Immature natural killer cell (primary cell): ENCODE data around the gene METTL15. TPM values are rescaled to one million over a fixed set of nuclear protein-coding genes. Genes with fewer than 3 reads are reported as not detected.
A peak's percentile ranks its signal among the peaks of the same experiment; 100 is the strongest.
"Not testable (repeated sequence)": the region's sequence is repeated elsewhere in the genome, so short reads cannot be mapped to it uniquely, and the experiment has no call there.

ENCODE experiments used
- DNase-seq, 3 donors: peaks; one replicate each; pipeline ENCODE4 v3.0.0; 2022; ENCODE audit warnings: mixed read lengths in 1 of 3
- H3K27ac Mint-ChIP-seq, 6 donors: one replicate each; pipeline ENCODE4 v1.8.0; 2020; ENCODE audit warnings: mixed read lengths in 6 of 6, mild to moderate bottlenecking in 5 of 6, inconsistent platforms in 4 of 6, moderate library complexity in 3 of 6
- H3K27me3 Mint-ChIP-seq, 3 donors: one replicate each; pipeline ENCODE4 v1.8.0; 2020 to 2021; ENCODE audit warnings: low read depth in 3 of 3, mild to moderate bottlenecking in 3 of 3, mixed read lengths in 3 of 3, moderate library complexity in 3 of 3, inconsistent platforms in 1 of 3
- H3K36me3 Mint-ChIP-seq, 3 donors: one replicate each; pipeline ENCODE4 v1.8.0; 2020; ENCODE audit warnings: mixed read lengths in 3 of 3, inconsistent platforms in 2 of 3, mild to moderate bottlenecking in 2 of 3
- H3K4me1 Mint-ChIP-seq, 2 donors: one replicate each; pipeline ENCODE4 v1.8.0; 2020; ENCODE audit warnings: inconsistent platforms in 2 of 2, mild to moderate bottlenecking in 2 of 2, mixed read lengths in 2 of 2, moderate library complexity in 1 of 2
- H3K4me3 Mint-ChIP-seq, 5 donors: one replicate each; pipeline ENCODE4 v1.8.0; 2020; ENCODE audit warnings: mild to moderate bottlenecking in 5 of 5, mixed read lengths in 5 of 5, inconsistent platforms in 3 of 5, moderate library complexity in 3 of 5
- H3K9me3 Mint-ChIP-seq, 6 donors: one replicate each; pipeline ENCODE4 v1.8.0; 2020; ENCODE audit warnings: mild to moderate bottlenecking in 6 of 6, mixed read lengths in 6 of 6, inconsistent platforms in 4 of 6, moderate library complexity in 3 of 6
- polyA plus RNA-seq, 3 donors: library from polyadenylated mRNA; unstranded; fragments of 300-500 nt; fragmentation: Illumina TruSeq; gene quantifications; one replicate each; pipeline ENCODE4 v1.2.3, GENCODE V29; 2021

METTL15 gene
- polyA plus RNA-seq, 3 donors from 2014 or later = 5.2 to 7.4 (median 7.2) TPM

GRCh38 chr11:28102300-28102699, 5.9 kb upstream of the METTL15 start:
- DNase-seq, H3K36me3 Mint-ChIP-seq, H3K27me3 Mint-ChIP-seq, H3K27ac Mint-ChIP-seq, H3K9me3 Mint-ChIP-seq, H3K4me1 Mint-ChIP-seq, H3K4me3 Mint-ChIP-seq: not testable (repeated sequence)

DNA sequence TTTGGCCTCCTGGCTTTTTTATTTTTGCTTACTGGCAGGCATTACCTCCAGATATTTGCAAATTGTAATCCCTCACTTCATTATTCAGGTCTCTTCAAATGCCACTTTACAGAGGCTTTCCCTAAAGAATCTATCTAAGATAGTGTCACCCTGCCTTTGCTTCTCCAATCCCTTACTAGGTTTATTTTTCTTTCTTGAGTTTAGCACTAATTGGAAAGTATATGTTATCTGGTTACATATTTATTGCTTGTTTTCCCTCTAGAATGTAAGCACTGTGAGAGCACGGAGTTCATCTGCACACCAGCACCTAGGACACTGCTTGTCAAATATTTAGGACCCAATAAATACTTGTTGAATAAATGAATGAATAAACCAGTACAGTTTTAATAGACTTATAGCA, 3.8 kb upstream of the METTL15 start:
- Mint-ChIP-seq H3K27me3 (peaks cover 8 to 14% (median 12%) of the 10 kb centered on the region in 3 donors), H3K9me3 (no peaks in the 10 kb centered on the region), H3K36me3 (no peaks in the 10 kb centered on the region), H3K4me1 (peaks cover 25 to 30% of the 10 kb centered on the region in 2 donors), H3K27ac (no peak overlapping the region), H3K4me3 (no peak overlapping the region)
- DNase-seq = no peak

- H3K4me1 Mint-ChIP-seq = peaks cover 31 to 36% of the 10 kb centered on the region in 2 donors
- DNase-seq = no peak
These were observed 3.2 kb upstream of the METTL15 start for GRCh38 chr11:28104984-28105383.

DNA sequence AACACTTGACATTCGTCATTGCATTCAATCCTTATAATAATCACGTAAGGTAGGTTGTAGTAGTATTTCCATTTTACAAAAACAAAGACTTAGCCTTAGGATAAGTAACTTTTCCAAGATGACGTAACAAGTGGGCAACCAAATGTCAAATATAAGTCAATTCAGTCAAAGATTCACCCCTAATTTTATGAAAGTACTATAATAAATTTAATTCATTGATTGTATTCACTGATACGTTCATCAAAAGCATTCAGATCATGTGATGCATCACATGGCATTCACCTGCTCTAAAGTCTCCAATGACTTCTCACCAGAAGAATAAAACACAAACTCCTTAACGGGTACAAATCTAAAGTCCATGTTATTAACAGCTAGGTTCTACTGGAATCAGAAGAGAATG, 2.3 kb upstream of the METTL15 start:
- no peak for DNase-seq
- peaks cover 8 to 15% (median 11%) of the 10 kb centered on the region in 3 donors for H3K27me3 Mint-ChIP-seq
- peak overlapping the region in 4 of 5 donors; percentile 6 to 64 (median 48) for H3K4me3 Mint-ChIP-seq
- H3K27ac Mint-ChIP-seq = peak overlapping the region in 5 of 6 donors; percentile 39 to 91 (median 61)
- H3K9me3 Mint-ChIP-seq = no peaks in the 10 kb centered on the region
- H3K36me3 Mint-ChIP-seq = no peaks in the 10 kb centered on the region
- peaks cover 39 to 45% of the 10 kb centered on the region in 2 donors for H3K4me1 Mint-ChIP-seq

More at GRCh38 chr11:28104984-28105383, 3.2 kb upstream of the METTL15 start:
- H3K4me3 Mint-ChIP-seq = no peak overlapping the region
- H3K9me3 Mint-ChIP-seq = no peaks in the 10 kb centered on the region
- no peaks in the 10 kb centered on the region for H3K36me3 Mint-ChIP-seq
- H3K27ac Mint-ChIP-seq = no peak overlapping the region
- peaks cover 8 to 15% (median 11%) of the 10 kb centered on the region in 3 donors for H3K27me3 Mint-ChIP-seq

GRCh38 chr11:28106353-28107043, 1.7 kb upstream of the METTL15 start:
- peak overlapping the region; percentile 39 to 98 (median 74) for H3K27ac Mint-ChIP-seq
- DNase-seq = no peak
- peaks cover 8 to 15% (median 11%) of the 10 kb centered on the region in 3 donors for H3K27me3 Mint-ChIP-seq
- no peaks in the 10 kb centered on the region for H3K9me3 Mint-ChIP-seq
- H3K36me3 Mint-ChIP-seq = no peaks in the 10 kb centered on the region
- H3K4me3 Mint-ChIP-seq = peak overlapping the region; percentile 6 to 64 (median 44)
- H3K4me1 Mint-ChIP-seq = peaks cover 45 to 51% of the 10 kb centered on the region in 2 donors

- H3K9me3 Mint-ChIP-seq = no peaks in the 10 kb centered on the region
- H3K4me3 Mint-ChIP-seq = peak overlapping the region; percentile 88 to 98 (median 98)
- H3K27me3 Mint-ChIP-seq = peaks cover 8 to 15% (median 11%) of the 10 kb centered on the region in 3 donors
- H3K36me3 Mint-ChIP-seq = no peaks in the 10 kb centered on the region
- DNase-seq = peak in 1 of 3 donors; percentile 3
- H3K4me1 Mint-ChIP-seq = peaks cover 49 to 59% of the 10 kb centered on the region in 2 donors
- peak overlapping the region; percentile 92 to 100 (median 99) for H3K27ac Mint-ChIP-seq
These were observed 918 bp upstream of the METTL15 start for GRCh38 chr11:28107191-28107749.

DNA sequence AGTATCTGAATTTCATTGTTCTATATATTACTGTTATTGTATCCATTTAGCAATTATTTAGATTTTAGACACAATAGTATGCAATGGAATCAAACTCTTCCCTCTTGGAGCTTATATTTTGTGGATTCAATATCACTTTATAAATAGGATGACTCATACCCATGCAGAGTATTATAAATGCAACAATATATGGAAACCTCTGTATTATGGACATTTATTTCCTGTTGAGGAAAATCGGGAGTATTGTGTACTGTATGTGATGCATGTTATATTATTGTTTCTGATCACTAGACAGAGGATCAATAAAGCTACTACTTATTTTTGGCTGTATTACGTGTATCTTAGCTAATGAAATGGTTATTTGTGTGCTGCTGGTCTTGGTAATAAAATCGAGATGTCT, 770 bp downstream of the METTL15 start:
- H3K9me3 Mint-ChIP-seq = no peaks in the 10 kb centered on the region
- DNase-seq = peak in 1 of 3 donors; percentile 2
- peaks cover 8 to 15% (median 11%) of the 10 kb centered on the region in 3 donors for H3K27me3 Mint-ChIP-seq
- H3K4me1 Mint-ChIP-seq = peaks cover 49 to 64% of the 10 kb centered on the region in 2 donors
- H3K36me3 Mint-ChIP-seq = no peaks in the 10 kb centered on the region
- peak overlapping the region; percentile 92 to 100 (median 99) for H3K27ac Mint-ChIP-seq
- H3K4me3 Mint-ChIP-seq = peak overlapping the region; percentile 94 to 98 (median 98)

GRCh38 chr11:28110108-28110820, 2.1 kb downstream of the METTL15 start:
- H3K9me3 Mint-ChIP-seq = no peaks in the 10 kb centered on the region
- peak overlapping the region; percentile 94 to 98 (median 96) for H3K4me3 Mint-ChIP-seq
- peaks cover 49 to 64% of the 10 kb centered on the region in 2 donors for H3K4me1 Mint-ChIP-seq
- peak; percentile 51 to 65 (median 57) for DNase-seq
- H3K27ac Mint-ChIP-seq = peak overlapping the region; percentile 92 to 100 (median 99)
- peaks cover 0 to 6% (median 0%) of the 10 kb centered on the region in 3 donors for H3K36me3 Mint-ChIP-seq
- H3K27me3 Mint-ChIP-seq = peaks cover 8 to 16% (median 11%) of the 10 kb centered on the region in 3 donors

- Mint-ChIP-seq H3K4me3 (peak overlapping the region; percentile 94 to 98 (median 96)), H3K27me3 (peaks cover 8 to 17% (median 11%) of the 10 kb centered on the region in 3 donors), H3K4me1 (peaks cover 49 to 64% of the 10 kb centered on the region in 2 donors), H3K27ac (peak overlapping the region; percentile 92 to 100 (median 99)), H3K9me3 (no peaks in the 10 kb centered on the region), H3K36me3 (peaks cover 0 to 6% (median 0%) of the 10 kb centered on the region in 3 donors)
- DNase-seq = no peak
These were observed 2.6 kb downstream of the METTL15 start for GRCh38 chr11:28110821-28111200.

DNA sequence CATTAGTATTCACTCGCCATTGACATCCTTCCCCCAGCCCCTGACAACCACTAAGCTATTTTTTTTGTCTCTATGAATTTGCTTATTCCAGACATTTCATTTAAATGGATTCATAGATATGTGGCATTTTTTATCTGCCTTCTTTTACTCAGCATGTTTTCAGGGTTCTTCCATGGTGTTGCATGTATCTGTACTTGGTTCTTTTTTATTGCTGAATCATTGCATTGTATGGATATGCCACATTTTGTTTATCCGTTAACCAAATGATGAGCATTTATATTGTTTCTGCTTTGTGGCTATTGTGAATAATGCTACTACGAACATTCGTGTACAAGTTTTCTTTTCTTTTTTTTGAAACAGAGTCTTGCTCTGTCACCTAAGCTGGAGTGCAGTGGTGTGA, 5.9 kb downstream of the METTL15 start:
- Mint-ChIP-seq H3K4me1 (peaks cover 29 to 37% of the 10 kb centered on the region in 2 donors), H3K27ac (peak overlapping the region in 2 of 6 donors; percentile 24 to 25), H3K36me3 (peaks cover 0 to 6% (median 0%) of the 10 kb centered on the region in 3 donors), H3K9me3 (no peaks in the 10 kb centered on the region), H3K4me3 (no peak overlapping the region), H3K27me3 (peaks cover 0 to 3% (median 0%) of the 10 kb centered on the region in 3 donors)
- no peak for DNase-seq

GRCh38 chr11:28114731-28115130, 6.5 kb downstream of the METTL15 start:
- Mint-ChIP-seq H3K4me1 (peaks cover 23 to 30% of the 10 kb centered on the region in 2 donors), H3K9me3 (no peaks in the 10 kb centered on the region), H3K4me3 (no peak overlapping the region), H3K27me3 (peaks cover 0 to 3% (median 0%) of the 10 kb centered on the region in 3 donors), H3K27ac (no peak overlapping the region), H3K36me3 (peaks cover 0 to 6% (median 0%) of the 10 kb centered on the region in 3 donors)
- DNase-seq = no peak

DNA sequence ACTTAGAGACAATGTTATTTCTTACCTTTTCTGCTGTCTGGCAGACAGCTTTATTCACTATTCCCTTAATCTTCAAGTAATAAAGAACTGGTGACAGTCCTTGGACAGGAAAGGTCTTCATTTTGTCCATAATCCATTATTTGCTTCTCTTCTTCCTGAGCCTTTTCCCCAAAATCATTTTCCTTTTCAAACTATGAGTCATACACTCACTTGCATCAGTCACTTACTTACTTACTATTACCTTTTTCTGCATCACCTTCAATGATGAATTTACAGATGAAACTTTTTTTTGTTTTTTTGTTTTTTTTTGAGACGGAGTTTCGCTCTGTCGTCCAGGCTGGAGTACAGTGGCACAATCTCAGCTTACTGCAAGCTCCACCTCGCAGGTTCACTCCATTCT, 9.5 kb downstream of the METTL15 start:
- no peak for DNase-seq
- H3K27ac Mint-ChIP-seq = peak overlapping the region in 1 of 6 donors; percentile 15
- H3K36me3 Mint-ChIP-seq = peaks cover 0 to 6% (median 4%) of the 10 kb centered on the region in 3 donors
- no peak overlapping the region for H3K4me3 Mint-ChIP-seq
- no peaks in the 10 kb centered on the region for H3K9me3 Mint-ChIP-seq
- H3K4me1 Mint-ChIP-seq = peaks cover 6 to 7% of the 10 kb centered on the region in 2 donors
- peaks cover 0 to 1% (median 1%) of the 10 kb centered on the region in 3 donors for H3K27me3 Mint-ChIP-seq

DNA sequence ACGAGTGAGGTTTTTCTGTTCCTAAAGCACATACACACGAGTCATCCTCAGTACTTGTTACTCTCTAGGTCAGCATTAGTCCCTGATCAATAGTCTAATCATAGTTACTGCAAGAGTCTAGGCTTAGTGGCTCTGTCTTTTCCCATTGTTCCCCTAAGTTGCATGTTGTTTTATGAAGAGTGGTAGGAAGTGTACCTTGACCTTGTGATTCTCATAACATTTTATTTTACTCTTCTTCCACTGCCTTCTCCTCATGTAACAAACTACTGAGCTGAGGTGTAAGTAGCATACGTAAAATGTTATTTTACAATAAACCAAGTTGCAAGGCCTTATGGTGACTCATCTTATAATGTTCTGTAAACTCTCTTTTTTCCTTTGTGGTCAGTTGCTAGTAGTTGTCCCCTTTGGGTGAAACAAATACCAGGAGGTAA, 15.0 kb downstream of the METTL15 start:
- Mint-ChIP-seq H3K27me3 (peaks cover 0 to 1% (median 0%) of the 10 kb centered on the region in 3 donors), H3K9me3 (no peaks in the 10 kb centered on the region), H3K4me3 (no peak overlapping the region)

More for the DNA sequence above, 15.0 kb downstream of the METTL15 start:
- no peak for DNase-seq
- peak overlapping the region in 1 of 6 donors; percentile 41 for H3K27ac Mint-ChIP-seq
- H3K4me1 Mint-ChIP-seq = peaks cover 5 to 6% of the 10 kb centered on the region in 2 donors
- peaks cover 0 to 10% (median 8%) of the 10 kb centered on the region in 3 donors for H3K36me3 Mint-ChIP-seq
